Mucosa of stomach (tissue), 1 donor: ENCODE measurements around the gene CEP57L1.

Experiments used
- H3K27me3 ChIP-seq: one replicate; pipeline ENCODE4 v1.7.0; 2013; ENCODE audit warnings: mild to moderate bottlenecking, low read length; ENCODE audit not compliant: control insufficient read depth, insufficient read depth
- H3K36me3 ChIP-seq: one replicate; pipeline ENCODE4 v1.7.0; 2013; ENCODE audit warnings: low read length; ENCODE audit not compliant: control insufficient read depth, insufficient read depth
- H3K4me1 ChIP-seq: one replicate; pipeline ENCODE4 v1.7.0; 2013; ENCODE audit warnings: mild to moderate bottlenecking, low read length; ENCODE audit not compliant: control insufficient read depth, insufficient read depth
- H3K4me3 ChIP-seq: one replicate; pipeline ENCODE4 v1.7.0; 2013; ENCODE audit warnings: low read length
- H3K9ac ChIP-seq: one replicate; pipeline ENCODE4 v1.7.0; 2013; ENCODE audit warnings: mild to moderate bottlenecking, low read length, moderate library complexity
- H3K9me3 ChIP-seq: one replicate; pipeline ENCODE4 v1.7.0; 2013; ENCODE audit warnings: mild to moderate bottlenecking, low read length, moderate library complexity; ENCODE audit not compliant: control insufficient read depth
- donor health status: Pancreatic carcinoma.

The CEP57L1 gene

DNA sequence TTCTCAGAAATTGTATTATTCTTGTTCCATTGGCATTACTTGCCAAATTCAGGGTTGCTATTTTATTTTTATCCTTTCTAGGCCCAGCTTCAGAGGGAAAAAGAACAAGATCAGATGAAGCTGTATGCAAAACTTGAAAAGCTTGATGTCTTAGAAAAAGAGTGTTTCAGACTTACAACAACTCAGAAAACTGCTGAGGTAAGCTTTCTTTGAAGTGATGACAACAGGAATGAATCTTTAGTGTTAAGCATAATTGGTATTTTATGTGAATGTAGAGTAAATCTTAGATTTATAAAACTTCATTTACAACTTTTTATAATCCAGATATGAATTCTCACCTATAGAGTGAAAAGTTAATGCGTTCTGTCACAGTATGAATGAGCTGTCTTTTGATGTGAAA lies 58.4 kb downstream of the CEP57L1 start:
- H3K4me3 ChIP-seq = no peak overlapping the region
- no peak overlapping the region for H3K9ac ChIP-seq
- H3K36me3 ChIP-seq = no peaks in the 10 kb centered on the region
- no peaks in the 10 kb centered on the region for H3K4me1 ChIP-seq
- no peaks in the 10 kb centered on the region for H3K9me3 ChIP-seq
- no peaks in the 10 kb centered on the region for H3K27me3 ChIP-seq

DNA sequence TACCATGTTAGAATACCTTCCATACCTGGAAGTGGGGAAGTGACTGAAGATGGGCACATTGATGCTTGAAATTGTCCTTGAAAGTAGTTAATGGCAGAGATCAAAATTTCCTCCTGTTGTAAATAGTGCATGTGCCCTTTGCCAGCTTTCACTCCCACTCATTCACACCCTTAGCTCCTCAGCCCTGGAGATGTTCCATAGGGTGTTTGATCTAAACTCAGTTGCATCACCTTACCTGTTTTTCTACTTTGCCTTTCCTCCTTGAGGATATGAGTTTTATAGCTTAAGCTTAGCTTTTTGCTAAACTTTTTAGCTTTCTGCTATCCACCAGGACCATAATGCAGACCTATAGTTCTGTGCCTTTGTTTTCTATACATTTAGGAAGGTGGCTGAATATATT lies 69.0 kb downstream of the CEP57L1 start:
- Histone ChIP-seq H3K9me3 (no peaks in the 10 kb centered on the region), H3K9ac (no peak overlapping the region), H3K4me1 (no peaks in the 10 kb centered on the region), H3K27me3 (no peaks in the 10 kb centered on the region), H3K36me3 (no peaks in the 10 kb centered on the region), H3K4me3 (no peak overlapping the region)

DNA sequence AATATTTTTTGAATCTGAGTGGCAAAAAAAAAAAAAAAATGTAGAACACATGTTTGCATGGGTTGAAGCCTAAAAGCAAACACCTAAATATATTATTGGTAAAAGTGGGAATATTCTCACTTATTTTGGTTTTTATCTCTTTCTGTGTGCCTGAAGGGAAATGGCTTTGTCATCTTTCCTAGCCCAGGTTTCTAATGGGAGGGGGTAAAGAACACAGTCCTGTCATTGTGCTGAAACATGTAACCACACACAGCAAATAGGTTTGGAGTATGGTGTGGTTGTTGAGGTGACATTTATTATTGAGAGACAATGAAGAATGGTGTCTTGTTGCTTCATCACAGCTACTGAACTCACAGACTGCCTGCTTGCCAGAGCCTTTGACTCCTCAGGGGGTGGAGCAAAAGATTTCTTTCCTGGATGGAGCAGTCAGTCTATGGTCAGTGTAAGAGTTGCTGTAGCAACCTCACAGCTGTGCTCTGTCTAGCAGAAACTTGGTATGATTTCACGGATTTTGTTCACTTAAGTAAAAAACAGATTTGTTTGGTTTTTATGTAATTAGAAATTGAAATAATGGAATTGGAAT lies 70.2 kb downstream of the CEP57L1 start:
- Histone ChIP-seq H3K9ac (no peak overlapping the region), H3K4me1 (no peaks in the 10 kb centered on the region), H3K27me3 (no peaks in the 10 kb centered on the region), H3K36me3 (no peaks in the 10 kb centered on the region), H3K4me3 (no peak overlapping the region), H3K9me3 (no peaks in the 10 kb centered on the region)

DNA sequence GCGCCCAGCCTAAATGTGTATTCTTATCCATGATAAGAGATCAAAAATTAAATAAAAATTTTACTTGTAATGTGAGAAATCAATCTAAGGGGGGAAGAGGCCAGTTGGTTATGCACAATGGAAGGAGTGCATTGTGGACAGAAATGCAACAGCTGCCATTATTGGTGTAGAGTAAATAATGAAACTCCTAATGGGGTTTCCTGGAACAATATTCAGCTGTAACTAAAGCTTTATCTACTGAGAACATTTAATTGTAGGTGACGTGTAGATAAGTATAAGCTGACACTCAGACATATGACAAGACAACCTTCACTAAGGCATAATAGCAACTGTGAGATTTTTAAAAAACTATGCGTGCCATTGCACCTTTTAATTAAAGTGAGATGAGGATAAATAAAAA lies 71.4 kb downstream of the CEP57L1 start:
- Histone ChIP-seq H3K27me3 (no peaks in the 10 kb centered on the region), H3K4me3 (no peak overlapping the region), H3K9ac (no peak overlapping the region), H3K4me1 (no peaks in the 10 kb centered on the region), H3K9me3 (no peaks in the 10 kb centered on the region), H3K36me3 (no peaks in the 10 kb centered on the region)

DNA sequence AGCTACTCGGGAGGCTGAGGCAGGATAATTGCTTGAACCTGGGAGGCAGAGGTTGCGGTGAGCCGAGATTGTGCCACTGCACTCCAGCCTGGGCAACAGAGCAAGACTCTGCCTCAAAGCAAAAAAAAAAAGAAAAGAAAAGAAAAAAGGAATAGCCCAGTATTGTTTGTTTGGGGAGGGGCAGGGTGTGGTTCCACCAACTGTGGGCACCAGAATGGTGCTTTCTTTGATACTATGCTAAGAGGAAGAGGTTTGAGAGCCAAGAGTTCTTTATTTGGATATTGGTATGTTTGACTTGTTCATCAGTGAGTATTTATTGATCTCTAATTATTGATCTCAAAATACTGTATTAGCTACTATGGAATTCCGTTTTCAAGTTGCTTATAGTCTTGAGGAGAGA lies 72.3 kb downstream of the CEP57L1 start:
- Histone ChIP-seq H3K4me3 (no peak overlapping the region), H3K9ac (no peak overlapping the region), H3K27me3 (no peaks in the 10 kb centered on the region), H3K36me3 (no peaks in the 10 kb centered on the region), H3K9me3 (no peaks in the 10 kb centered on the region), H3K4me1 (no peaks in the 10 kb centered on the region)

DNA sequence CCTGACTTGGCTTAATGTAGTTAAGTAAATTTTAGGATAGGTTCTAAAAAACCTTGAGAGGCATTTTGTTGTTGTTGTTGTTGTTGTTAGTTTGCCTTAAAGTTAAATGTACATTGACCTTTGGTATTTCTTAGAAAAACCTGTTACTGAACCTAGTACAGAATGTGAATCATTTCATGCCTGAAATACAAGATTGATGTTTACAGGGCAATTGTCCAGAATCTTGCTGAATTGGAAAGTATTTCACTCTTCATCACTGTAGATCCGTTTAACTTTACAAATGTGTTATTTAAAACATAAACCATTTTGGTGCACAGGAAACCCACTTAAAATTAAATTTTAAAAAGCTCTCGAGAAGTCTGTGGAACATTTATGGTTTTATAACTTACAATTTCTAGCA lies 75.0 kb downstream of the CEP57L1 start:
- no peaks in the 10 kb centered on the region for H3K27me3 ChIP-seq
- H3K4me3 ChIP-seq = no peak overlapping the region
- H3K4me1 ChIP-seq = no peaks in the 10 kb centered on the region
- no peaks in the 10 kb centered on the region for H3K36me3 ChIP-seq
- H3K9ac ChIP-seq = no peak overlapping the region
- H3K9me3 ChIP-seq = no peaks in the 10 kb centered on the region

DNA sequence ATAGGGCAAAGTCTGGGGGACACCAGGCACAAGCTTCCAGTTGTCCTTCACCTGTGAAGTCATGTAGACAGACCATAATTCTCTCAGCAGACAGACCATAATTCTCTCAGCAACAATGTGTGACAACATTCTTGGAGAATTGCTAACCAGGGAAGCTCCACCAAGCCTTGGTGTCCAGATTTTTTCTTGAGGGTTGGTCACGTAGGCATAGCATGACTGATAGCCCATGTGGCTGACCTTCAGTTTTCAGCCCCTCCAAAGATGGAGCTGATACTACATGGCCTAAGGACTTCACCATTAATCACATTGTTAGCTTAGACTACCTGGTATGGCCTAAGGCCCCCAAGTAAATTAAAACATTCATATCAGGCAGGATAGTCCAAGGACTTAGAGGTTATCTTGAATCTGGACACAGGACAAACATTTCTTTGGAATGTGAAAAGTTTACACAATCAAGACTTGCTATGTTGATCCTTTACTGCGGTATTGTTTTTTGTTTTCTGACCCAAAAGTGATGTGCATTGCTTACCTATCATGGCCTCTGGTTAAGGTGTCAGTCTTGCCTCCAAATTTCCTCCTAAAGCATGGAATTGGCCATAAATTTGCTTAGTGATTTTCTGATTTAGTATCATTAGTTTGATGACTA lies 76.9 kb downstream of the CEP57L1 start:
- Histone ChIP-seq H3K9ac (no peak overlapping the region), H3K9me3 (no peaks in the 10 kb centered on the region)

DNA sequence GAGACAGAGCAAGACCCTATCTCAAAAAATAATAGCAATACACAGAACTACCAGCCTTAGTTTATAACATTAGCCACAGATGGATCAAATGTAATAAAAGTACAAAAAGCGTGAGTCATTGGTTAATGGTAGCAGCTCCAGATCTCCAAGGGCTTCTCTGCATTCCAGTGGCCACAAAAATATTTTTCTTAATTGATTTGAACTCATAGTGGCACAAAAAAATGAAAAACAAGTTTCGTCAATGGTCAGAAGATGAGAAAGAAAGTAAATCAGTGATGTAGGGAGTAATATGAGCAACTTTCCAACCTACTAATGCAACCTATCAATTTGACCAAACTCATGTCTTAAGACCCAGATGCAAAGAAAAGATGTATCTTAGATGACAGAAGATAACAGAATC lies 79.6 kb downstream of the CEP57L1 start:
- H3K4me1 ChIP-seq = no peaks in the 10 kb centered on the region
- H3K36me3 ChIP-seq = no peaks in the 10 kb centered on the region
- H3K9me3 ChIP-seq = no peaks in the 10 kb centered on the region
- H3K4me3 ChIP-seq = no peak overlapping the region
- no peak overlapping the region for H3K9ac ChIP-seq
- no peaks in the 10 kb centered on the region for H3K27me3 ChIP-seq

More for the DNA sequence above, 76.9 kb downstream of the CEP57L1 start:
- Histone ChIP-seq H3K4me3 (no peak overlapping the region), H3K36me3 (no peaks in the 10 kb centered on the region), H3K27me3 (no peaks in the 10 kb centered on the region), H3K4me1 (no peaks in the 10 kb centered on the region)

DNA sequence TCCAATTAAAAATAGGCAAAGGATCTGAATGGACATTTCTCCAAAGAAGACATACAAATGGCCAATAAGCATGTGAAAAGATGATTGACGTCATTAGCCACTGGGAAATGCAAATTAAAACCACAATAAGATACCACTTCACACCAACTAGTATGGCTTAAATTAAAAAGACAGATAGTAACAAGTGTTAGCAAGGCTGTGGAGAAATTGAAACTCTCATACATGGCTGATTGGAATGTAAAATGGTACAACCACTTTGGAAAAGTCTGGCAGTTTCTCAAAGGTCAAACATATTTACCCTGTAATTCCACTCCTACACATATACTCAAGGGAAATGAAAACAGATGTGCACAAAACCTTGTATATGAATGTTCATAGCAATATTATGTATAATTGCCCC lies 83.6 kb downstream of the CEP57L1 start:
- Histone ChIP-seq H3K9me3 (no peaks in the 10 kb centered on the region), H3K36me3 (no peaks in the 10 kb centered on the region), H3K9ac (no peak overlapping the region), H3K27me3 (no peaks in the 10 kb centered on the region), H3K4me3 (no peak overlapping the region), H3K4me1 (no peaks in the 10 kb centered on the region)

DNA sequence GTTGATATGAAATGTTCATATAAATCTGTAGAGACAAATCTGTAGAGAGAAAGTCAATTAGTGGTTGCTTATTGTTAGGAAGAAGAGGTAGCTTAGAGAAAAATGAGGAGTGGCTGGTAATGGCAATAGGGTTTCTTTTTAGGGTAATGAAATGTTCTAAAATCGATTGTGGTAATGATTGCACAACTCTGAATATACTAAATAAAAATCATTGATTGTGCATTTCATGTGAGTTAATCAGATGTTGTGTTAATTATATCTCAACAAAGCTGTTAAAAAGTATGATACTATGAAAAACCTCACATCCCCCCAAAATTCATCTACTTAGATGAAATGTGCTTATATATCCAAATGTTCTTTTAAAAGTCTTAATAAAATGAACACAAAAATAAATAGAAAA lies 84.2 kb downstream of the CEP57L1 start:
- no peaks in the 10 kb centered on the region for H3K27me3 ChIP-seq
- no peaks in the 10 kb centered on the region for H3K36me3 ChIP-seq
- H3K9me3 ChIP-seq = no peaks in the 10 kb centered on the region
- no peak overlapping the region for H3K9ac ChIP-seq
- no peaks in the 10 kb centered on the region for H3K4me1 ChIP-seq
- H3K4me3 ChIP-seq = no peak overlapping the region

DNA sequence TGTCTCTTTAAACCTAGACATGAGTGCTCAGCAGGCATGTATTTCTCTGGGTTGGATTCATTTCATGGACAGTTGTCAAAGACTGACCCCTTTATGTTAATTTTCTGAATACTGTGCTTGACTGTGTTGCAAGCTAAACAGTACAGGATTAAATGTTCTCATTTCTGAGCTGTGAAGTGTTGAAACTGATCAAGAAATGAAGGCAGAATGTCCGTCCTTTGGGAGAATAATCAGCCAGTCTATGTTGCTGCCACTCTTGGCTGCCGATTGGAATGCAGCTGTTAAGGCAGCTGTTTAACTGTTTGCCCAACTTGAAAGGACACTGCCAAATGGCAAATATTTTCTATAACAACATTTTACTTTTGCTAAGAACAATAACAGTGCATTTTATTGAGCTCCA lies 87.3 kb downstream of the CEP57L1 start:
- Histone ChIP-seq H3K4me1 (peaks cover 11% of the 10 kb centered on the region), H3K9me3 (no peaks in the 10 kb centered on the region), H3K27me3 (no peaks in the 10 kb centered on the region), H3K9ac (no peak overlapping the region), H3K4me3 (no peak overlapping the region), H3K36me3 (no peaks in the 10 kb centered on the region)

DNA sequence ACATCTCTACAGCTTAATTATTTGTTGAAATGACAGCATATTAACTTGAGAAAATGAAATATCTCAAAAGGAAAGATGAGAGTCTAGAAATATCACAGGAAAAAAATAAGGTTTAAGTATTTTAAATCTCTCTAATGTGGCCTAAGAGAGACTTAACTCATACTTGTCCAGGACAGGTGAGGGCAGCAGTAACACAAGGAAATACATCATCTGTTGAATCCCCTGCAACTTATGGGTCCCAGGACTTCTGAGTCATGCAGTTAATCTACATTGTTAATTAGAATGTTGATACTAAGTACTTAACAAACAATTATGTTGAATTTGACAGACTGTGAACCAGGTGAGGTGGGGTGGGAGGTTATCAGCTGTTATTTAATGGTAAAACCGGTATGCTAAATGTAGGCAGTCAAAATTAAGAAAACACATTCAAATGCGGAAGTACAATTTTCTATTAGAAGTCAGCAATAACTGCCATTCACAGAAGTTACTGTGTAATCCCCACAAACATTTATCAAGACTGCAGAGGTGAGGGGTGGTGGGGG lies 87.9 kb downstream of the CEP57L1 start:
- no peak overlapping the region for H3K9ac ChIP-seq

More for the DNA sequence above, 87.9 kb downstream of the CEP57L1 start:
- H3K4me1 ChIP-seq = peaks cover 17% of the 10 kb centered on the region
- no peaks in the 10 kb centered on the region for H3K9me3 ChIP-seq
- H3K4me3 ChIP-seq = no peak overlapping the region
- H3K36me3 ChIP-seq = no peaks in the 10 kb centered on the region
- no peaks in the 10 kb centered on the region for H3K27me3 ChIP-seq
